HL-60 (cell line): ENCODE results near the gene AQP1.

ENCODE experiments used
- DNase-seq, 2 experiments: peaks; one replicate each; pipeline ENCODE4 v3.0.0-alpha.2; 2010 to 2020; ENCODE audit warnings: low read depth in 1 of 2, low spot score in 1 of 2
- H3K27ac ChIP-seq: fragments of 250-450 bp; sonication (Bioruptor Pico); replicated peaks from 2 replicates; pipeline ENCODE4 v1.5.1; 2020; ENCODE audit warnings: mild to moderate bottlenecking, moderate library complexity
- H3K27me3 ChIP-seq: fragments of 250-450 bp; sonication (Bioruptor Pico); 2 replicates; pipeline ENCODE4 v1.5.1; 2021; ENCODE audit warnings: mild to moderate bottlenecking, moderate library complexity; ENCODE audit not compliant: insufficient read depth, poor library complexity, severe bottlenecking
- H3K4me3 ChIP-seq: replicated peaks from 2 replicates; pipeline ENCODE4 v1.5.1; 2011; ENCODE audit warnings: mild to moderate bottlenecking, control low read depth, low read length; ENCODE audit not compliant: insufficient read depth
- CTCF ChIP-seq: IDR thresholded peaks from one replicate; pipeline ENCODE4 v1.5.1; 2011; ENCODE audit warnings: low read length, control low read depth, inconsistent platforms; ENCODE audit not compliant: insufficient read depth
- GABPA ChIP-seq: IDR thresholded peaks from 2 replicates; pipeline ENCODE4 v1.6.1; 2012; ENCODE audit warnings: low read depth
- POLR2AphosphoS5 ChIP-seq: IDR thresholded peaks from 2 replicates; pipeline ENCODE4 v1.6.1; 2012; ENCODE audit warnings: low read depth
- REST ChIP-seq: IDR thresholded peaks from 2 replicates; pipeline ENCODE4 v1.6.1; 2012; ENCODE audit warnings: low read depth; ENCODE audit not compliant: insufficient replicate concordance
- SPI1 ChIP-seq: IDR thresholded peaks from 2 replicates; pipeline ENCODE4 v1.6.1; 2012; ENCODE audit warnings: low read depth, mild to moderate bottlenecking, borderline replicate concordance

Gene AQP1

GRCh38 chr7:30968294-30968693 lies 56.6 kb downstream of the AQP1 start:
- peak; percentile 37; the same call in 1 of the 2 replicates for TF ChIP-seq SPI1
- no peak for TF ChIP-seq REST
- no peak overlapping the region for H3K27ac ChIP-seq
- DNase-seq = peak in 1 of 2 experiments; percentile 24
- no peaks in the 10 kb centered on the region for H3K27me3 ChIP-seq
- H3K4me3 ChIP-seq = no peak overlapping the region

- Histone ChIP-seq H3K27ac (no peak overlapping the region), H3K4me3 (no peak overlapping the region), H3K27me3 (no peaks in the 10 kb centered on the region)
- DNase-seq = no peak
- TF ChIP-seq POLR2AphosphoS5 (no peak), CTCF (no peak), SPI1 (no peak), REST (no peak), GABPA (no peak)
Measured at GRCh38 chr7:30968747-30969603, 57.3 kb downstream of the AQP1 start.

GRCh38 chr7:30969604-30969970 lies 57.9 kb downstream of the AQP1 start:
- no peak overlapping the region for H3K27ac ChIP-seq
- H3K27me3 ChIP-seq = no peaks in the 10 kb centered on the region
- TF ChIP-seq SPI1 (no peak), CTCF (no peak), POLR2AphosphoS5 (no peak), REST (no peak), GABPA (no peak)
- H3K4me3 ChIP-seq = no peak overlapping the region
- no peak for DNase-seq
